GM18508 (cell line): ENCODE data around the gene GMEB1.
"Not testable (repeated sequence)": the region's sequence is repeated elsewhere in the genome, so short reads cannot be mapped to it uniquely, and the experiment has no call there.

Source experiments
- ATAC-seq: cut with Tn5 transposase; IDR thresholded peaks from one replicate; pipeline ENCODE4 v1.9.1; 2021; ENCODE audit warnings: moderate number of reproducible peaks; ENCODE audit not compliant: insufficient read depth, unreplicated experiment

GMEB1 gene

GRCh38 chr1:28744184-28744583 is 75.6 kb downstream of the GMEB1 start:
- ATAC-seq: no peak

GRCh38 chr1:28745653-28746173 is 77.1 kb downstream of the GMEB1 start:
- ATAC-seq: no peak

GRCh38 chr1:28750330-28750729 is 81.7 kb downstream of the GMEB1 start:
- ATAC-seq: no peak

- not testable (repeated sequence) for ATAC-seq
These were observed 82.2 kb downstream of the GMEB1 start for GRCh38 chr1:28750771-28751294.

GRCh38 chr1:28751315-28752060 is 82.9 kb downstream of the GMEB1 start:
- no peak for ATAC-seq

GRCh38 chr1:28755701-28756100 is 87.1 kb downstream of the GMEB1 start:
- no peak for ATAC-seq

- no peak for ATAC-seq
These were observed 88.3 kb downstream of the GMEB1 start for GRCh38 chr1:28756846-28757245.

GRCh38 chr1:28758420-28758819 is 89.8 kb downstream of the GMEB1 start:
- ATAC-seq: no peak

GRCh38 chr1:28759257-28759656 is 90.7 kb downstream of the GMEB1 start:
- no peak for ATAC-seq

GRCh38 chr1:28761189-28761588 is 92.6 kb downstream of the GMEB1 start:
- no peak for ATAC-seq

- ATAC-seq: no peak
These were observed 98.1 kb downstream of the GMEB1 start for GRCh38 chr1:28766532-28767183.
